HG03159 (cell line): ENCODE data around the gene ZNF160.
"Not testable (repeated sequence)": the region's sequence is repeated elsewhere in the genome, so short reads cannot be mapped to it uniquely, and the experiment has no call there.

Source experiments
- ATAC-seq: cut with Tn5 transposase; IDR thresholded peaks from one replicate; pipeline ENCODE4 v1.9.1; 2021; ENCODE audit warnings: mild to moderate bottlenecking, moderate library complexity; ENCODE audit not compliant: unreplicated experiment

The ZNF160 gene

GRCh38 chr19:53103234-53104203 lies at the start of gene ZNF160:
ZNF160 (minus strand) TSS chr19:53103422; CDS start chr19:53086276, 17,146 bp downstream.
- peak; percentile 96 for ATAC-seq

GRCh38 chr19:53147645-53148044 lies 44.4 kb upstream of the ZNF160 start:
- no peak for ATAC-seq

GRCh38 chr19:53140351-53140750 lies 37.1 kb upstream of the ZNF160 start:
- no peak for ATAC-seq

- ATAC-seq = no peak
Observed at GRCh38 chr19:53136432-53136831, 33.2 kb upstream of the ZNF160 start.

GRCh38 chr19:53132141-53132991 lies 29.1 kb upstream of the ZNF160 start, which contains the start of gene ZNF415:
ZNF415 (minus strand) TSS chr19:53132910; CDS start chr19:53122676, 10,234 bp downstream.
- ATAC-seq = no peak

- no peak for ATAC-seq
Observed at GRCh38 chr19:53131727-53132126, 28.5 kb upstream of the ZNF160 start.

- ATAC-seq = no peak
Observed at GRCh38 chr19:53131085-53131590, 27.9 kb upstream of the ZNF160 start.

GRCh38 chr19:53130506-53130905 lies 27.3 kb upstream of the ZNF160 start:
- ATAC-seq = no peak

GRCh38 chr19:53126733-53127526 lies 23.7 kb upstream of the ZNF160 start:
- not testable (repeated sequence) for ATAC-seq

GRCh38 chr19:53123400-53123799 lies 20.2 kb upstream of the ZNF160 start:
- no peak for ATAC-seq

GRCh38 chr19:53112286-53112685 lies 9.1 kb upstream of the ZNF160 start:
- no peak for ATAC-seq

GRCh38 chr19:53109527-53109926 lies 6.3 kb upstream of the ZNF160 start:
- no peak for ATAC-seq

GRCh38 chr19:53102756-53103233 lies 427 bp downstream of the ZNF160 start:
- peak; percentile 23 for ATAC-seq

- no peak for ATAC-seq
Observed at GRCh38 chr19:53102206-53102755, 941 bp downstream of the ZNF160 start.

GRCh38 chr19:53101518-53101917 lies 1.7 kb downstream of the ZNF160 start:
- ATAC-seq = no peak

GRCh38 chr19:53098570-53098969 lies 4.7 kb downstream of the ZNF160 start:
- not testable (repeated sequence) for ATAC-seq

GRCh38 chr19:53096982-53097690 lies 6.1 kb downstream of the ZNF160 start:
- not testable (repeated sequence) for ATAC-seq

- ATAC-seq = not testable (repeated sequence)
Observed at GRCh38 chr19:53096579-53096978, 6.6 kb downstream of the ZNF160 start.
